Measurements from ENCODE around the gene SLC12A4. TPM values are rescaled to one million over a fixed set of nuclear protein-coding genes. Genes with fewer than 3 reads are reported as not detected.

Gene SLC12A4
- total and polyA plus RNA-seq, 7 donors = 18.3 to 89.5 (median 31.9) TPM

- H3K27ac ChIP-seq = peak overlapping the region; percentile 91
- peak overlapping the region; percentile 88 for H3K4me3 ChIP-seq
- H3K27me3 ChIP-seq (ENCODE audit: insufficient read depth in 3 of 3, low read length in 2 of 3) = no peaks in the 10 kb centered on the region
- intact Hi-C loops (cut with DNase I) = loop anchor here in 1 of 2 donors (2.0 kb wide), 1 partner anchor 19 kb away; no protein-coding TSS in a partner anchor
- ATAC-seq (peak in 3 of 4 donors; percentile 0 to 20 (median 15)), DNase-seq (no peak)
- WGBS, 3 donors = 7 to 15% (median 12%) methylated on average over 18 of the region's 18 CpGs
- peaks cover 0 to 12% of the 10 kb centered on the region in 2 donors for H3K36me3 ChIP-seq (ENCODE audit: insufficient read depth in 1 of 2, low read depth in 1 of 2)
- TF ChIP-seq, protein P1, sequence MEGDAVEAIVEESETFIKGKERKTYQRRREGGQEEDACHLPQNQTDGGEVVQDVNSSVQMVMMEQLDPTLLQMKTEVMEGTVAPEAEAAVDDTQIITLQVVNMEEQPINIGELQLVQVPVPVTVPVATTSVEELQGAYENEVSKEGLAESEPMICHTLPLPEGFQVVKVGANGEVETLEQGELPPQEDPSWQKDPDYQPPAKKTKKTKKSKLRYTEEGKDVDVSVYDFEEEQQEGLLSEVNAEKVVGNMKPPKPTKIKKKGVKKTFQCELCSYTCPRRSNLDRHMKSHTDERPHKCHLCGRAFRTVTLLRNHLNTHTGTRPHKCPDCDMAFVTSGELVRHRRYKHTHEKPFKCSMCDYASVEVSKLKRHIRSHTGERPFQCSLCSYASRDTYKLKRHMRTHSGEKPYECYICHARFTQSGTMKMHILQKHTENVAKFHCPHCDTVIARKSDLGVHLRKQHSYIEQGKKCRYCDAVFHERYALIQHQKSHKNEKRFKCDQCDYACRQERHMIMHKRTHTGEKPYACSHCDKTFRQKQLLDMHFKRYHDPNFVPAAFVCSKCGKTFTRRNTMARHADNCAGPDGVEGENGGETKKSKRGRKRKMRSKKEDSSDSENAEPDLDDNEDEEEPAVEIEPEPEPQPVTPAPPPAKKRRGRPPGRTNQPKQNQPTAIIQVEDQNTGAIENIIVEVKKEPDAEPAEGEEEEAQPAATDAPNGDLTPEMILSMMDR (IDR thresholded peaks at IDR 0.05) = no peak
- H3K9me3 ChIP-seq = no peaks in the 10 kb centered on the region
- H3K4me1 ChIP-seq = peaks cover 51% of the 10 kb centered on the region
Observed at GRCh38 chr16:67967183-67967957, 1.1 kb downstream of the SLC12A4 start.

DNA sequence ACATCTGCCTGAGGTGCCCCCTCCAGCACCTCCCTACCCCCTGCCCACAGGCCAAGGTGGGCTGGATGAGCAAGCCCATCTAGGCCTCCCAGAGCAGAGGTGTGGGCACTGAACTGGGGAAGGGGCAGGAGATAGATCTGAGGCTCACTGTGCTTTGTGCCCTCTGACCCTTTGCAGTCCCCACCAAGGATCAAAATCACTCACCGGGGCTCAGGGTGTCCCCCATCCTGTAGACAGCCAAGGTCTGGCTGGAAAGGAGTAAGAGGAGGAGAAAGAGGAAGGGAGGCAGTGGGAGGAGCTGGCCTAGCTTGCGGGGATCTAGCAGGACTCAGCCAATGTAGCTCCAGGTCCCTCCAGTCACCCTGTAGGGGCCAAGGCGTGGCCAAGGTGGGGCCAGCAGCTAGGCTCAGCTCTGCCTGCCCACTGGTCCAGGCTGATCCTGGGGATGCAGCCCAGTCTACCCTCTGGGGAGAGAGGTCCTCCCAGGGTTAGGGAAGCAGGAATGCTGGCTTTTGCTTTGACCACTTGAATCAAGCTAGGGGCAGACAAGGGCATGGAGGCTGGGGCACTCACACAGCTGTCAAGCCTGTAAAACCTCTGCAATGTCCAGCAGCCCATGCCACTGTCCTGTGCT, 1.8 kb downstream of the SLC12A4 start:
- WGBS, 3 donors = 35 to 51% (median 35%) methylated on average over 3 of the region's 3 CpGs
- Histone ChIP-seq H3K27me3 (ENCODE audit: insufficient read depth in 3 of 3, low read length in 2 of 3) (no peaks in the 10 kb centered on the region), H3K9me3 (no peaks in the 10 kb centered on the region), H3K4me3 (peak overlapping the region; percentile 88), H3K27ac (peak overlapping the region; percentile 91), H3K36me3 (ENCODE audit: insufficient read depth in 1 of 2, low read depth in 1 of 2) (peaks cover 0 to 19% of the 10 kb centered on the region in 2 donors), H3K4me1 (peaks cover 58% of the 10 kb centered on the region)
- ATAC-seq = peak in 1 of 4 donors; percentile 28
- TF ChIP-seq, protein P1 (IDR thresholded peaks at IDR 0.05) = no peak
- intact Hi-C loops (cut with DNase I) = loop anchor here in 1 of 2 donors (2.0 kb wide), 1 partner anchor 20 kb away; no protein-coding TSS in a partner anchor
- DNase-seq = no peak

DNA sequence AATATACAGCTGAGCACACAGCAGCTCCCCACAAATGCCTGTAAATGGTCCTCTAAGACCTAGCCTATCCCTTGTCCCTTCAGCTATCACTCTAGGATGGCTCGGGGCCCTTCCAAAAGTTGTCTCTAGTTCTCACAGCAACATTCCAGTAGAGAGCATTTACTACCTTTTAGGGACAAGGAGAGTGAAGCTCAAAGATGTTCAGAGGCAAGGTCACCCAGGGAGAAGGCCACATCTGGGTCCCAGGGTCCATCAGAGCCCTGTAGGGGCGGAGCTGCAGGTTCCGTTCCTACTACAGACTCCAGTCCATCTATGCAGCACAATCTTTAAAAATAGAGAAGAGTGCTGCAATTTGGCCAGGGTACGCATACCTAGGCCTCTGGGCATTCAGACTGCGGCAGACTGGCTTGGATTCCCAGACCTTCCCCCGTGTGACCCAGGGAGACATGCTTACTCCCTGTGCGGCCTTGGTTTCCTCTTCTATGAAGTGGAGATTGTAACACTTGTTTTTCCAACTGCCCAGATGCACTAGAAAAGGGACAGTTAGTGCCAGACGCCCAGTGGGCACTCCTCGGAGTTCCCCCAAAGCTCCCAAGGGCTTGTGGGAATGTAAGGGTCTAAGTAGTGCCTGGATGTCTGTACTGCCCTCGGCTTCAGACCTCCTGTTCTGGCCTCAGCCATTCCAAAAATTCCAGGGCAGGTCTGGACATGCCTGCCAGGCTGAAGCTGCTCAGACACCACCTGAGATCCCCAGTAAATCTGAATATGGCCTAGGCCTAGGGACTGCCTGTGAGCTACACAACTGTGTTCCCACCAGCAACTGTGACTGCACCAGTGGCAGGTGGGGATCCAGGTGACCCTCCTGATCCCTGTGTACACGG, 2.5 kb downstream of the SLC12A4 start:
- no peaks in the 10 kb centered on the region for H3K27me3 ChIP-seq (ENCODE audit: insufficient read depth in 3 of 3, low read length in 2 of 3)
- peak overlapping the region; percentile 91 for H3K27ac ChIP-seq
- 21 to 37% (median 22%) methylated on average over 11 of the region's 11 CpGs for WGBS, 3 donors
- H3K4me3 ChIP-seq = peak overlapping the region; percentile 88
- intact Hi-C loops (cut with DNase I) = loop anchor here in 1 of 2 donors (2.0 kb wide), 1 partner anchor 21 kb away; no protein-coding TSS in a partner anchor
- no peaks in the 10 kb centered on the region for H3K9me3 ChIP-seq
- DNase-seq (no peak), ATAC-seq (peak in 3 of 4 donors; percentile 20 to 46 (median 31))
- peaks cover 0 to 27% of the 10 kb centered on the region in 2 donors for H3K36me3 ChIP-seq (ENCODE audit: insufficient read depth in 1 of 2, low read depth in 1 of 2)
- H3K4me1 ChIP-seq = peaks cover 66% of the 10 kb centered on the region
- TF ChIP-seq, protein P1 (IDR thresholded peaks at IDR 0.05) = no peak

GRCh38 chr16:67964477-67965131, 3.8 kb downstream of the SLC12A4 start:
- WGBS, 3 donors = 37 to 50% (median 40%) methylated on average over 6 of the region's 6 CpGs
- Histone ChIP-seq H3K4me1 (peaks cover 77% of the 10 kb centered on the region), H3K9me3 (no peaks in the 10 kb centered on the region), H3K4me3 (peak overlapping the region; percentile 88), H3K27ac (peak overlapping the region; percentile 91), H3K36me3 (ENCODE audit: insufficient read depth in 1 of 2, low read depth in 1 of 2) (peaks cover 0 to 40% of the 10 kb centered on the region in 2 donors), H3K27me3 (ENCODE audit: insufficient read depth in 3 of 3, low read length in 2 of 3) (no peaks in the 10 kb centered on the region)
- DNase-seq (no peak), ATAC-seq (peak in 2 of 4 donors; percentile 35 to 64)
- TF ChIP-seq, protein P1 (IDR thresholded peaks at IDR 0.05) = no peak
- intact Hi-C loops (cut with DNase I) = no loop called here
